Head of caudate nucleus (tissue), 42 donors: ENCODE measurements around the gene BTG4.

ENCODE experiments used
- DNase-seq, 42 donors: peaks; one replicate each; pipeline versions ENCODE4 v3.0.0 to v3.0.0-alpha.2; 2020 to 2021; ENCODE audit warnings: mixed read lengths in 7 of 42
- intact Hi-C: fragments of 100-400 bp; cut with DNase I; formaldehyde crosslinking; loops from one replicate; pipeline ENCODE4 v1.15.0; 2022

The BTG4 gene

DNA sequence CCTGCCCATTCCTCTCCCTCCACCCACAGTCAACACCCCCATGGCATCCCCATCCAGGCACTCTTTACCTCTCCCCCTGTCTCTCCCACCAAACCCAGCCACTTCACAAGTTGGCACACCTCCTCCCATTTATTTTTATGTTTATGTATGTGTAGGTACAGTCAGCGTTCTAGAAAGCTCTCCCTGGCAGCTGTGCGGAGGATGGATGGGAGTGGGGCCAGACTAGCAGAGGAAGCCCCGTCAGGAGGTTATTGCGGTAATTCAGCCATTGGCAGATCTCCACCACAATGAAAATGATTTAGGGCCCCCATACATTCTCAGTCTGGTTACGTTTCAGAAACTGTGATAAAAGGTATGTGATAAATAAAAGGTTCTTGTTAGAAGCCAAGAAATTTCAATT, 51.3 kb downstream of the BTG4 start:
- DNase-seq, result peak in 1 of 42 donors; percentile 18
- intact Hi-C loops, result no loop called here

DNA sequence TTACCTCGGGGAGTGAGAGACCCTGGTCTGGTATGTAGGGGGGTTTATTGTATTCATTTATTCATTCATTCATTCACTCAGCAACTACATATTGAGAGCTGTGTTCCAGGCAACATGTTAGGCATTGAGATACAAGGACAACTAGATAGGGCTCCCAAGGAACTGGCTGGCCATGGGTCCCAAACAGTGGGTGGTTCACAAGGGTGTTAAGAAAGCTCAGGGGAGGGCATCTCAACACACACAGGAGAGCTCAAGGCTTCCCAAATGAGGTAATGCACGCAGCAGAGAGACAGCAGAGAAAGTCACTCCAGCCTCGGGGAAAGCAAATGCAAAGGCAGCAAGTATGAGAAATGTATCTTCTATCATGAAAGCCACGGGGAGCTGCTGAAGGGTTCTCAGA, 51.8 kb downstream of the BTG4 start:
- intact Hi-C loops, result no loop called here
- DNase-seq, result no peak

- intact Hi-C loops, result loop anchor here (10.0 kb wide), 3 partner anchors 85 to 385 kb away; partner anchors contain the start of gene LAYN
Measured at GRCh38 chr11:111459506-111460270, 52.5 kb downstream of the BTG4 start.

GRCh38 chr11:111457731-111458368, 54.3 kb downstream of the BTG4 start:
- intact Hi-C loops, result loop anchor here (10.0 kb wide), 3 partner anchors 87 to 387 kb away; partner anchors contain the start of gene LAYN
- peak in 1 of 42 donors; percentile 21 for DNase-seq

More at GRCh38 chr11:111459506-111460270, 52.5 kb downstream of the BTG4 start:
- no peak for DNase-seq

- no peak for DNase-seq
- intact Hi-C loops, result loop anchor here (10.0 kb wide), 3 partner anchors 88 to 388 kb away; partner anchors contain the start of gene LAYN
Measured at GRCh38 chr11:111456859-111457730, 55.1 kb downstream of the BTG4 start.

DNA sequence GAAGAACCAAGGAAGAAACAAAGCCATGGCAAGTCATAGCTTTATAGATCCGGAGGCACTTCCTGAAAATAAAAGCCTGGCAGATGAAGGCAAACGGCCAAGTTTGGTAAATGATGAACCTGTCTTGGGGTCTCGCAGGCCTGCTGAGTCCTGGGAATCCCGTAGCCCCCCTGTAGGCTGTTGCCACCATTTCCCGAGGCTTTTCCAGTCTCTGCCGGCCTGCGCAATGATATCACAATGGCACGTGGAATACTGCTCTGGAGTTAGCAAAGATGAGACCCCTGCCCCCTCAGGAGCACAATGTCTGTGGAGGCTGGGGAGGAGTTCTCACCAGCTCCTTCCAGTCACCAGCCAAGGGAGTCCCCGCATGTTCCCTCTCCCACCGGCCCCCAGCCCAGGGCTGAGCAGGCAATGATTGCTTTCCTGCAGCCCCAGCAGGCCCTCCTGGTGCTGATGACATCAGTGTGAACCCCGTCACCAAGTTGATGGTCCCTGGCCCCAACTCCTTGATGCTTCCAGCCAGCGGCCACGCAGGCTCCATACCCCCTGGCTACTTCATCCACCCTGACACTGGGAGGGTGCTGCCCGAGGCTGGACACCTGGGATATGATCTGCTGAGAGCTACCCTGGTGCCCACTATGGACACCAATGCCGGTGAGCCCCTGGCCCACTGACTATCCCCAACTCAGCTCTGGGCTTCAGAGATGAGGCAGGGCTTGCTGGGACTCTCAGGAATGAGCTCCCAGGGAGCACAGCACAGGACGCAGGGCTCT, 55.9 kb downstream of the BTG4 start:
- intact Hi-C loops, result loop anchor here (10.0 kb wide), 3 partner anchors 89 to 389 kb away; partner anchors contain the start of gene LAYN
- peak in 1 of 42 donors; percentile 38 for DNase-seq

DNA sequence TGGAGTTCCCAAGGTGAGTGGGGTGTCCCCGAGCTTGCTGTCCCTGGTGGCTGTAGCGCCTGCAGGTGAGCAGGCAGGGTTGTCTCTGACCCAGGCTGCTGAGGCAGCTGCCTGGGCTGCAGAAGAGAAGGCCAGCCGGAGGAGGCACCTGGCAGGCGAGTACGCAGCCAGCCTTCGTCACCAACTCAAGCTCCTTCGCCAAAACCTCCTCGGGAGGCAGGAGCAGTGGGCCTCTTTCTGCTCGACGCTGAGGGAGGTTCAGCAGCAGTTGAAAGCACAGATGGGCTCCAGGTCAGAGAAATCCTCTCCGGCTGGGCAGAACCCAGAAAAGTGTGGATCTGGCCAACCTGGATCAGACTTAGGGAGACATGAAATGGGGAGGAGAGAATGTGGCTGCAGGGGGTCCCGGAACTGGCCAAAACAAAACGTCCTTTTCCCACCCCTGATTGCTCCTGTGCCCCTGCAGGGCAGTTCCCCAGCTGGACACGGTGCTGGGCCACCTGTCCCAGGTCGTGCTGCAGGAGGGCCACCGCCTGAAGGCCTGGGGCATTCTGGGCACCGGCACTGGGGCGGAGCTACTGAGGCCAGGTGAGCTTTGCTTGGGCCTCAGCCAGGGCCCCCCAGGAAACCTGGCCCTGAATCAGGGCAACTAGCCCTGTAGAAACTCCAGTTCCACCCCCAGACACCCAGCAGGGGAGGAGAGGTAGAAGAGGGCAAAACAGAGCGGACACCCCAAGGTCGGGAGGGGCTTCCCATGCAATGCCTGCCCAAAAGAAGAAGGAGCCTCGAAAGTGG, 56.7 kb downstream of the BTG4 start:
- intact Hi-C loops, result loop anchor here (10.0 kb wide), 3 partner anchors 89 to 389 kb away; partner anchors contain the start of gene LAYN
- DNase-seq, result peak in 1 of 42 donors; percentile 42

DNA sequence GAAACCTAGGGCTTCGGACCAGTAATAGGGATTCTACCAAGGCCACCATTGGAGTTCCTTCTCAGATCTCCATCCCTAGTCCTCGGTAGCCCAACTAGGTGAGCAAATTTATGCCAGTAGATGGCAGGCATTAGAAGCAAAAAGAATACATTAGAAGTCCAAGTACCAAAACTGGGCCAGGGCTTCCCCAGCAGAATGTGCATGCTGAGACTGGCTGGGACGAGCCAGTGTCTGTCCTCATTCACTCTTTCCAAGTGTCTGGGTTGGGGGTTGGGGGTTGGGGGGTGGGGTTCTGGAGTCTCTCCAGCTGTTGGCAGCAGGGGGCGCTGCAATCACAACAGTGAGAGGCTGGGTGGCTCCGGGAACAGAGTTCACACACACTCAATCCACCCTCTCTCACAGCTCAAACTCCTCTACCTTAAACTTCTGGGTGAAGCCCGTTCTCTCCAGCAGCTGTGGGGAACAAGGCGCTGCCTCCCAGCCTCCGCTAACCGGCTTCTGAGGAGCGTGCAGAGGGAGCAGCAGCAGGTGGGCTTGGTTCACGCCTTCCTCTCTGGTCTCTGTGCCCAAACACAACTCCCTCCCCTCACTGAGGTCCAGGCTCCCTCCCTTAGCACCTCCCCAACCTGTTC, 57.5 kb downstream of the BTG4 start:
- DNase-seq, result peak; percentile 59 to 92 (median 80)

DNA sequence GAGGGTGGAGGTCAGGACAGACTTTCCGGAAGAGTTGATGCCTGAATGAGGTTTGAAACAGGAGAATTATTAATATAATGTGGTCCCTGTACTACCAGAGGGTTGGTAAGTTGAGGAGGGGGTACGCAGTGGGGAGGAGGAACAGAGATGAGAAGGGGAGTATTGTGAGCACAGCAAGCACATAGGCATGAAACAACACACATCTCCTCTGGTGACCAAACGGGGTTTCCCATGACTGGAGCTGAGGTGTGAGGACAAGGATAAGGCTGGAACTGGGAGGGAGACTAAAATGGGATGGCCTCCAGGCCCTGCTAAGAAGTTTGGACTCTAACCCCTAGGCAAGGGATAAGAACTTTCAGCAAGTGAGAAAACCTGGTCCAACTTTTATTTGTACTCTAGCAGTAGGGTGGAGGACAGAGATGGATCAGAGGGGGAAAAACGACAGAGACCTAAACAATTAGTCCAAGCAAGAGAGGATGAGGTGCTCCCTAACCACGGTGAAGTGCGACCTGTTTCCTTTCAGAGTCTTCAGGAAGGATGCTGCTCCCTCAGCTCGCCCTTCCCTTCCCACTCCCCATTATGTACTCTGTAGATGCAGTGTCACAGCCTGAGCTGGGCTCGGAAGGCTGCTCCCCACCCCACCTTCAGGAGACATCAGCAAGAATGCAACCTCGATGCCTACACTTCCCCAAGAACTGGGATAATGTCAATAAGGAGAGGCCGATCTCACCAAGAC, 59.2 kb downstream of the BTG4 start:
- peak in 2 of 42 donors; percentile 21 to 25 for DNase-seq
- intact Hi-C loops, result loop anchor here (10.0 kb wide), 3 partner anchors 92 to 392 kb away; partner anchors contain the start of gene LAYN

More for the DNA sequence above, 57.5 kb downstream of the BTG4 start:
- intact Hi-C loops, result loop anchor here (10.0 kb wide), 3 partner anchors 90 to 390 kb away; partner anchors contain the start of gene LAYN

GRCh38 chr11:111452146-111452545, 60.0 kb downstream of the BTG4 start:
- intact Hi-C loops, result loop anchor here (10.0 kb wide), 3 partner anchors 93 to 393 kb away; partner anchors contain the start of gene LAYN
- DNase-seq, result peak in 2 of 42 donors; percentile 16 to 43

- intact Hi-C loops, result loop anchor here (10.0 kb wide), 3 partner anchors 94 to 394 kb away; partner anchors contain the start of gene LAYN
- peak in 1 of 42 donors; percentile 44 for DNase-seq
Measured at GRCh38 chr11:111450480-111451320, 61.5 kb downstream of the BTG4 start.

DNA sequence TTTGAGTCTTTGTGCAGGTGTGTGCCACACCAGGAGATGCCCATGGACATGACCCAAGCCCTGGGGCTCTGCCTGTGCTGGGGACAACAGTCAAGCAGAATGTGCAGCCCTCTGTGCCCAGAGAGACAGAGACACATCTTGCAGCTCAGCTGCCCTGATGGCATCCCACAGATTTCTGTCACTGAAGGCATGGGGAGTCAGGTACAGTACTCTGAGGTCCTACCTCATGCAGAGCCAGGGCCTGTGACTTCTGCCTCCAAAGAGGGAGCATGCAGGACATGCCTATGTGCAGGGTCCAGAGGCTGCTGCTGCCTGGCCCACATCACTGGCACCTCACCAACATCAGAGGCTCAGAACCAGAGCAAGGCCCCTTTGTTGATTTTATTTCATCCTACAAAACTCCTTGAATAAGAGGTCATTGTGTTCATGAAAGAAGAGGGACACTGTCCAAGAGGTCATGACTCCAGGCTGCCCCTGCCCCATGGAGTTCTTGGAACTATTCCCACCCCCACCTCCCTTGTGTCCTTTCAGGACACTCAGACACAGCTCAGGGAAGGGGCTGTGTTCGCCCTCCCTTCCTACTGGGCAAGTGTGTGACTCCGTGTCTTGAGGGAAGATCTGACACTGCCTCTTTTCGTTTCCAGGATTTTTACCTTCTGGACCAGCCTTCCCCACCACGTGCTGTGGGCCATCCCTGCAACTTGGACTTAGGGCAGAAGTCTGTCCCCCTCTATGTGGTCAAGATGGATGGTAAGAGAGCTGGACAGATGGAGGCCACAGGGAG, 62.3 kb downstream of the BTG4 start:
- intact Hi-C loops, result loop anchor here (10.0 kb wide), 4 partner anchors 95 to 995 kb away; partner anchors contain the start of gene LAYN
- peak in 40 of 42 donors; percentile 21 to 84 (median 62) for DNase-seq

GRCh38 chr11:111448831-111449557, 63.2 kb downstream of the BTG4 start:
- intact Hi-C loops, result loop anchor here (10.0 kb wide), 1 partner anchor 994 kb away; no protein-coding TSS in a partner anchor
- DNase-seq, result peak in 4 of 42 donors; percentile 25 to 38 (median 28)
